ENCODE data around the gene TMTC2.
"Not testable (repeated sequence)": the region's sequence is repeated elsewhere in the genome, so short reads cannot be mapped to it uniquely, and the experiment has no call there.

Gene TMTC2

GRCh38 chr12:82801951-82802610 lies 115.4 kb downstream of the TMTC2 start:
- no peak overlapping the region for H3K9ac ChIP-seq (ENCODE audit: low read depth, low read length)
- H3K4me3 ChIP-seq (ENCODE audit: low read depth, low read length), result no peak overlapping the region
- no peaks in the 10 kb centered on the region for H3K27me3 ChIP-seq (ENCODE audit: control insufficient read depth, insufficient read depth, low read length)
- no peaks in the 10 kb centered on the region for H3K9me3 ChIP-seq (ENCODE audit: control insufficient read depth, insufficient read depth, low read length)
- no peaks in the 10 kb centered on the region for H3K36me3 ChIP-seq (ENCODE audit: control insufficient read depth, insufficient read depth, low read length)
- no peaks in the 10 kb centered on the region for H3K4me1 ChIP-seq (ENCODE audit: control insufficient read depth, insufficient read depth, low read length)

DNA sequence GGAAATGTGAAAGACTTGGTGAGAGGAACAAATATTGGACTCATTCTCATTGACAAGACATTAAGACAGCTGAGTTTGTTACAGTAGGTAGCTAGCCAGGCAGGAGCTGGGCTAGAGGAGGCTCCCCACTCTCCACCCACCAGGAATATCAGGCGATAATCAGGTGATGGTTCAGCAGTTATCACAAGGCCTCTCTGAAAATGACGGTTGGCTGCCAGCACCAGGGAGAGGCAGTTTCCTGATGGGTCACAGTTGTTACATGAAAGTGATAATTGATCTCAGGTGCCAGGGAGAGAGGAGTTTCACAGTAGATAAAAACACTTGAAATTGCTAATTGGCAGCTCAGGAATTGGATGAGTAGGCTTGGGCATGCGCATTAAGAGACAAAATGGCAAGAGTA lies 116.5 kb downstream of the TMTC2 start:
- Histone ChIP-seq H3K4me1 (ENCODE audit: control insufficient read depth, insufficient read depth, low read length) (no peaks in the 10 kb centered on the region), H3K4me3 (ENCODE audit: low read depth, low read length) (no peak overlapping the region), H3K9ac (ENCODE audit: low read depth, low read length) (no peak overlapping the region), H3K27me3 (ENCODE audit: control insufficient read depth, insufficient read depth, low read length) (no peaks in the 10 kb centered on the region), H3K36me3 (ENCODE audit: control insufficient read depth, insufficient read depth, low read length) (no peaks in the 10 kb centered on the region), H3K9me3 (ENCODE audit: control insufficient read depth, insufficient read depth, low read length) (no peaks in the 10 kb centered on the region)

DNA sequence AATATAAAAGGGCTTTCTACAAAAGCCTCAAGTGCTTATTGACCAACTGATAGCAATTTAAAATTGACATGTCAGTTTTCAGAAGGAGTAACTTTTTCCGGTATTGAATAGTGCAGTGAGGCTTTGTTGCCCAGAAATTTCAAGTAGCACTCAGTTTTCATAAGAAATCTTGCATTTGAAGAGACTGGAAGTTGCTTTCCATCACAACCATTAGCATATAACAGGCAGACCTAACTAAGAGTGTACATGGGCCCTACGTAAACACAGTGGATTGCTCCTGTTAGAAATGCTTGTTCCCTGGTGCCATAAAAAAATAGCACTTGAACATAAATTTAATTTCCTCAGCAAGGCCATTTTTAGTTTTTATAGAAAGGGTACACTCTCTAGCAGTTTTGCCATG lies 117.9 kb downstream of the TMTC2 start:
- no peaks in the 10 kb centered on the region for H3K36me3 ChIP-seq (ENCODE audit: control insufficient read depth, insufficient read depth, low read length)
- H3K27me3 ChIP-seq (ENCODE audit: control insufficient read depth, insufficient read depth, low read length), result no peaks in the 10 kb centered on the region
- H3K4me1 ChIP-seq (ENCODE audit: control insufficient read depth, insufficient read depth, low read length), result no peaks in the 10 kb centered on the region
- no peak overlapping the region for H3K9ac ChIP-seq (ENCODE audit: low read depth, low read length)
- H3K9me3 ChIP-seq (ENCODE audit: control insufficient read depth, insufficient read depth, low read length), result no peaks in the 10 kb centered on the region
- no peak overlapping the region for H3K4me3 ChIP-seq (ENCODE audit: low read depth, low read length)

GRCh38 chr12:82805004-82805403 lies 118.3 kb downstream of the TMTC2 start:
- not testable (repeated sequence) for H3K27me3 ChIP-seq (ENCODE audit: control insufficient read depth, insufficient read depth, low read length); H3K9me3 ChIP-seq (ENCODE audit: control insufficient read depth, insufficient read depth, low read length); H3K9ac ChIP-seq (ENCODE audit: low read depth, low read length); H3K4me1 ChIP-seq (ENCODE audit: control insufficient read depth, insufficient read depth, low read length); H3K4me3 ChIP-seq (ENCODE audit: low read depth, low read length); H3K36me3 ChIP-seq (ENCODE audit: control insufficient read depth, insufficient read depth, low read length)

DNA sequence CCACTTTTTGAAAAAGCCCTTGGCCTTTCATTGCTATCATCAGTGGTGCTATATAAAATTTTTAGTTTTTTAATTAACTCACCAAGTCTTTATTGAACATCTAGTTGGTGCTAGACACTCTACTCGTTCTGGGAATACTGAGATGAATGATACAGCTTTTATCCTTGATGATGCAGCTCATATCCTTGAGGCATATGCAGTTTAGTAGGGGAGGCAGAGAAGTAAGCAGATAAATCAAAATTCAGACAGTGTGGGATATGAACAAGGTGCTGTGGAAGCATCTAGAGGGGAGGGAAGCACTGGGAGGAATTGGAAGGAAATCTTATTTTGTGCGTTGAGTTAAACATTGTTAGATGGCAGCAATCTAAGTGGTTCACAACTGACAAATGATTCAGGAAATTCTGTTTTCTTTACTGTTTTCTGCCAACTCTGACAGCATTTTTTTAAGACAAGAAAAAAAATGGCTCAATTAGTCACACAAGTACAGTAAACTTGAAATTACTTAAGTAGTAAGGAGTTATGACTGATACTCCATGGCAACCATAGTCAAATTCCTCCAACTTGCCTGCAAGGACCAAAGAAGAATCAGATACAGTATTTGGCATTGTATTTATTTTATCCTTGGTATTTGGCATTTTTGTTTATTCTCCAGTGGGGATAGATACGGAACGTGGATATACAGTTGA lies 119.2 kb downstream of the TMTC2 start:
- no peaks in the 10 kb centered on the region for H3K27me3 ChIP-seq (ENCODE audit: control insufficient read depth, insufficient read depth, low read length)
- H3K36me3 ChIP-seq (ENCODE audit: control insufficient read depth, insufficient read depth, low read length), result no peaks in the 10 kb centered on the region
- H3K4me3 ChIP-seq (ENCODE audit: low read depth, low read length), result no peak overlapping the region
- no peaks in the 10 kb centered on the region for H3K9me3 ChIP-seq (ENCODE audit: control insufficient read depth, insufficient read depth, low read length)
- H3K9ac ChIP-seq (ENCODE audit: low read depth, low read length), result no peak overlapping the region
- H3K4me1 ChIP-seq (ENCODE audit: control insufficient read depth, insufficient read depth, low read length), result no peaks in the 10 kb centered on the region

DNA sequence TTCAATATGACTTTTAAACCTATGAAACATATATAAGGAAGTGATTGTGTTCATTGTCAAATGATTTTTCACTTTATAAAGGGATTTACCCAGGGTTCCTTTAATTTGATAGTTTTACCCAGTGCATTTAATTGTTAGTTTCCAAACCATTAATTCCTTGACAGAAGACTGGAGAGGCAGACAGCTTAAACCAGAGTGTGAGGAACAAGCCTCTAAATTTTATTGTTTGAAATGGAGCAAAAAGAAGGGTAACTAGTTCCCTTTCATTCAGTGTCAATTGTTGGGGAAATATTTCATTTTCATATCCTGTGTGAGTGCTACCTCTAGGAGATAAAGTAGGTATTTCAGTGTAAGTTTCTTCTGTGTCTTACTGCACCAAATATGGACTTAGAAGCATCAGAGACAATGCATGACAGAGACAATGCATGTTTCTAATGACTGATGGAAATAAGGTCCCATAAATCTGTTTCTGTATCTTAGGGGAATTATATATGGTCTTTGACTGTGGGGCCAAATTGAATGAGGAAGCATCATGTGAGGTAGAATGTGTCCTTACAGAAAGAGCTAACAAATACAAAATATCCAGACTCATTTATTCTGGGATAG lies 120.5 kb downstream of the TMTC2 start:
- H3K4me1 ChIP-seq (ENCODE audit: control insufficient read depth, insufficient read depth, low read length), result no peaks in the 10 kb centered on the region
- H3K9ac ChIP-seq (ENCODE audit: low read depth, low read length), result no peak overlapping the region
- no peak overlapping the region for H3K4me3 ChIP-seq (ENCODE audit: low read depth, low read length)
- no peaks in the 10 kb centered on the region for H3K9me3 ChIP-seq (ENCODE audit: control insufficient read depth, insufficient read depth, low read length)
- H3K36me3 ChIP-seq (ENCODE audit: control insufficient read depth, insufficient read depth, low read length), result no peaks in the 10 kb centered on the region
- no peaks in the 10 kb centered on the region for H3K27me3 ChIP-seq (ENCODE audit: control insufficient read depth, insufficient read depth, low read length)

GRCh38 chr12:82810568-82810967 lies 123.9 kb downstream of the TMTC2 start:
- Histone ChIP-seq H3K36me3 (ENCODE audit: control insufficient read depth, insufficient read depth, low read length) (no peaks in the 10 kb centered on the region), H3K4me1 (ENCODE audit: control insufficient read depth, insufficient read depth, low read length) (peaks cover 4% of the 10 kb centered on the region)

DNA sequence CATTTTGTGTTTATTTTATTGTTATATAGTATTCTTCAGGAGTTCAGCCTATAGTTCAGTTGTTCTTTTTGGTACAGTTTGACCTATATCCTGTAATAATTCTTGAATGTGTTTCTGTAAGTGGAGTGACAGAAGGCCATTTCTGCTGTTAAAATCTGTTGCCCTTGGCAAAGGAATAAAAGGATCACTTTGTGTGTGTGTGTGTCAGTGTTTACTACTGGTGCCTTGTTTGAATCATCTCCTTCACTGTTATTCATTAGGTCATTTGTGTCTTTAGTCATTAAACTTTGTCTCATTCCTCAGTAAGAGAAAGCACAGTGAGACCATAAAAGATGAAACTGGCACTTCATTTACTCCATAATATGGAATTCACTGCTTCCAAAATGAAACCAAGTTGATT lies 130.7 kb downstream of the TMTC2 start:
- H3K27me3 ChIP-seq (ENCODE audit: control insufficient read depth, insufficient read depth, low read length), result no peaks in the 10 kb centered on the region
- H3K4me1 ChIP-seq (ENCODE audit: control insufficient read depth, insufficient read depth, low read length), result peaks cover 4% of the 10 kb centered on the region
- no peak overlapping the region for H3K4me3 ChIP-seq (ENCODE audit: low read depth, low read length)
- no peaks in the 10 kb centered on the region for H3K36me3 ChIP-seq (ENCODE audit: control insufficient read depth, insufficient read depth, low read length)
- no peak overlapping the region for H3K9ac ChIP-seq (ENCODE audit: low read depth, low read length)
- H3K9me3 ChIP-seq (ENCODE audit: control insufficient read depth, insufficient read depth, low read length), result no peaks in the 10 kb centered on the region

More at GRCh38 chr12:82810568-82810967, 123.9 kb downstream of the TMTC2 start:
- Histone ChIP-seq H3K9me3 (ENCODE audit: control insufficient read depth, insufficient read depth, low read length) (no peaks in the 10 kb centered on the region), H3K9ac (ENCODE audit: low read depth, low read length) (no peak overlapping the region), H3K27me3 (ENCODE audit: control insufficient read depth, insufficient read depth, low read length) (no peaks in the 10 kb centered on the region), H3K4me3 (ENCODE audit: low read depth, low read length) (no peak overlapping the region)

DNA sequence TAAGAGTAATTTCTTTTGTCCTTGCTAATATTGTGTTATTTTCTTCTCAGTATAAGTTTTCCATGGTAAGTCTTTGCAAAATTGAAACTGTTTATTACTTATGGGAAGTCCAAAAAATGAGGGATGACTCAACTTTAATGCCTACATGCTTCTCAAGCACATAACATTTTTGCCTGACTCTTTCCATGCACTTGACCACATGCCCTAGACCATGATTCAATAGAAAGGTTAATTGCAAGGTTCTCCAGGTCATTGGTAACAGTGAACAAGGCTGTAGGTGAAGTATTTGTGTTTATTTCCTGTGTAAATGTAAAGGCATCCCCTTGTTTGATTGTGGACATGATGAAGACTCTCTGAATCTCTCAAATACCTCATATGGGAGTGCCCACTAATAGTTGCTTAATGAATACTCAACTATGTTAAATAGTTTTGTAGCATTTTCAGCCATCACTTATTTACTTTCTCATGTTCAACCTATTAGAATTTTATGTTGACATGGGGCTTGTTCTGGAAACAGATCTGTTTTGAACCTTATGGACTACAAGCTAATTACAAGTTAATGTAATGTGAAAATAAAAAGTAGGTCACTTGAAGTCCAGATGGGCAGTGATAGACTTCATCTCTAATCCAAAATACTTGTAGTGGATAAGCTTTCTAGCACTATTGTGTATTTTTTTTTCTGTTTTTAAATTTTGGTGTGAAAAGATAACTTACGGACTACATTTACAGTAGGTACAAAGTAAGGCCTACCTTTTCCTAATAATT lies 131.7 kb downstream of the TMTC2 start:
- H3K9ac ChIP-seq (ENCODE audit: low read depth, low read length), result no peak overlapping the region
- H3K4me3 ChIP-seq (ENCODE audit: low read depth, low read length), result no peak overlapping the region

GRCh38 chr12:82826505-82826904 lies 139.8 kb downstream of the TMTC2 start:
- no peaks in the 10 kb centered on the region for H3K36me3 ChIP-seq (ENCODE audit: control insufficient read depth, insufficient read depth, low read length)
- H3K4me3 ChIP-seq (ENCODE audit: low read depth, low read length), result no peak overlapping the region
- H3K27me3 ChIP-seq (ENCODE audit: control insufficient read depth, insufficient read depth, low read length), result no peaks in the 10 kb centered on the region
- H3K9ac ChIP-seq (ENCODE audit: low read depth, low read length), result no peak overlapping the region
- no peaks in the 10 kb centered on the region for H3K4me1 ChIP-seq (ENCODE audit: control insufficient read depth, insufficient read depth, low read length)
- no peaks in the 10 kb centered on the region for H3K9me3 ChIP-seq (ENCODE audit: control insufficient read depth, insufficient read depth, low read length)

More for the DNA sequence above, 131.7 kb downstream of the TMTC2 start:
- H3K4me1 ChIP-seq (ENCODE audit: control insufficient read depth, insufficient read depth, low read length), result peaks cover 4% of the 10 kb centered on the region
- H3K27me3 ChIP-seq (ENCODE audit: control insufficient read depth, insufficient read depth, low read length), result no peaks in the 10 kb centered on the region
- no peaks in the 10 kb centered on the region for H3K36me3 ChIP-seq (ENCODE audit: control insufficient read depth, insufficient read depth, low read length)
- H3K9me3 ChIP-seq (ENCODE audit: control insufficient read depth, insufficient read depth, low read length), result no peaks in the 10 kb centered on the region

- H3K36me3 ChIP-seq (ENCODE audit: control insufficient read depth, insufficient read depth, low read length), result no peaks in the 10 kb centered on the region
- no peaks in the 10 kb centered on the region for H3K4me1 ChIP-seq (ENCODE audit: control insufficient read depth, insufficient read depth, low read length)
- no peak overlapping the region for H3K4me3 ChIP-seq (ENCODE audit: low read depth, low read length)
- H3K9ac ChIP-seq (ENCODE audit: low read depth, low read length), result no peak overlapping the region
- no peaks in the 10 kb centered on the region for H3K9me3 ChIP-seq (ENCODE audit: control insufficient read depth, insufficient read depth, low read length)
- H3K27me3 ChIP-seq (ENCODE audit: control insufficient read depth, insufficient read depth, low read length), result no peaks in the 10 kb centered on the region
These were observed 145.4 kb downstream of the TMTC2 start for GRCh38 chr12:82832096-82832495.

All from iPS-15b (cell line).